Neural progenitor cell (in vitro differentiated cells): Measurements from ENCODE around the gene PIGL. TPM values are rescaled to one million over a fixed set of nuclear protein-coding genes. Genes with fewer than 3 reads are reported as not detected.
"Not testable (repeated sequence)": the region's sequence is repeated elsewhere in the genome, so short reads cannot be mapped to it uniquely, and the experiment has no call there.

ENCODE experiments used
- DNase-seq: peaks from one replicate; pipeline ENCODE4 v3.0.0-alpha.2; 2016; ENCODE audit warnings: low spot score
- H2AFZ ChIP-seq: fragments of 200-600 bp; sonication (generic); replicated peaks from 2 replicates; pipeline ENCODE4 v1.6.1; 2016; ENCODE audit warnings: antibody characterized with exemption
- H3F3A ChIP-seq: fragments of 200-600 bp; sonication (generic); 2 replicates; pipeline ENCODE4 v1.6.1; 2016; ENCODE audit warnings: antibody characterized with exemption, low read depth
- H3K27ac ChIP-seq: fragments of 200-600 bp; sonication (generic); 2 replicates; pipeline ENCODE4 v1.5.1; 2016; ENCODE audit warnings: mild to moderate bottlenecking
- H3K27me3 ChIP-seq: fragments of 200-600 bp; sonication (generic); 2 replicates; pipeline ENCODE4 v1.6.1; 2016; ENCODE audit warnings: mild to moderate bottlenecking, moderate library complexity
- H3K36me3 ChIP-seq: fragments of 200-600 bp; sonication (generic); 2 replicates; pipeline ENCODE4 v1.5.1; 2016
- H3K4me1 ChIP-seq: fragments of 200-600 bp; sonication (generic); 2 replicates; pipeline ENCODE4 v1.6.1; 2016; ENCODE audit warnings: mixed run types
- H3K4me2 ChIP-seq: fragments of 200-600 bp; sonication (generic); 2 replicates; pipeline ENCODE4 v1.6.1; 2016
- H3K4me3 ChIP-seq: fragments of 200-600 bp; sonication (generic); 2 replicates; pipeline ENCODE4 v1.5.1; 2016
- H3K79me2 ChIP-seq: fragments of 200-600 bp; sonication (generic); 2 replicates; pipeline ENCODE4 v1.6.1; 2016; ENCODE audit warnings: low read depth
- H3K9ac ChIP-seq: fragments of 200-600 bp; sonication (generic); 2 replicates; pipeline ENCODE4 v1.6.1; 2016
- H3K9me3 ChIP-seq: fragments of 200-600 bp; sonication (generic); 2 replicates; pipeline ENCODE4 v1.5.1; 2016; ENCODE audit warnings: low read depth
- H4K20me1 ChIP-seq: fragments of 200-600 bp; sonication (generic); 2 replicates; pipeline ENCODE4 v1.6.1; 2016; ENCODE audit warnings: low read depth
- H3K27ac Mint-ChIP-seq: 3 replicates; pipeline ENCODE4 v1.8.0; 2021; ENCODE audit warnings: mixed read lengths
- H3K27me3 Mint-ChIP-seq: 2 replicates; pipeline ENCODE4 v1.8.0; 2022; ENCODE audit warnings: low read depth, mild to moderate bottlenecking, inconsistent platforms, moderate library complexity, mixed read lengths; ENCODE audit not compliant: insufficient read depth
- H3K36me3 Mint-ChIP-seq: 3 replicates; pipeline ENCODE4 v1.8.0; 2021; ENCODE audit warnings: mixed read lengths
- H3K4me1 Mint-ChIP-seq: 3 replicates; pipeline ENCODE4 v1.8.0; 2021; ENCODE audit warnings: mixed read lengths
- H3K4me3 Mint-ChIP-seq: 3 replicates; pipeline ENCODE4 v1.8.0; 2021; ENCODE audit warnings: mild to moderate bottlenecking, moderate library complexity, mixed read lengths
- H3K9me3 Mint-ChIP-seq: 3 replicates; pipeline ENCODE4 v1.8.0; 2020; ENCODE audit warnings: mixed read lengths
- EZH2 ChIP-seq: fragments of 200-600 bp; sonication (generic); IDR thresholded peaks from 2 replicates; pipeline ENCODE4 v1.6.1; 2017; ENCODE audit warnings: antibody characterized with exemption, mild to moderate bottlenecking, moderate library complexity
- EZH2phosphoT487 ChIP-seq: fragments of 200-600 bp; sonication (generic); IDR thresholded peaks from 2 replicates; pipeline ENCODE4 v1.6.1; 2017; ENCODE audit warnings: antibody characterized with exemption
- total RNA-seq: library from RNA; depleted of rRNA; stranded (reverse); fragments of >200 nt; gene quantifications from 2 replicates; pipeline ENCODE4 v1.2.3, GENCODE V29; 2015; ENCODE audit warnings: low replicate concordance
- TF ChIP-seq, protein P1 (sequence below): fragments of 200-600 bp; sonication (generic); IDR thresholded peaks from 2 replicates; pipeline ENCODE4 v1.5.1; 2017; ENCODE audit warnings: antibody characterized with exemption, mild to moderate bottlenecking

Gene PIGL
- total RNA-seq, 1 donor from 2014 or later: 57.0 TPM

DNA sequence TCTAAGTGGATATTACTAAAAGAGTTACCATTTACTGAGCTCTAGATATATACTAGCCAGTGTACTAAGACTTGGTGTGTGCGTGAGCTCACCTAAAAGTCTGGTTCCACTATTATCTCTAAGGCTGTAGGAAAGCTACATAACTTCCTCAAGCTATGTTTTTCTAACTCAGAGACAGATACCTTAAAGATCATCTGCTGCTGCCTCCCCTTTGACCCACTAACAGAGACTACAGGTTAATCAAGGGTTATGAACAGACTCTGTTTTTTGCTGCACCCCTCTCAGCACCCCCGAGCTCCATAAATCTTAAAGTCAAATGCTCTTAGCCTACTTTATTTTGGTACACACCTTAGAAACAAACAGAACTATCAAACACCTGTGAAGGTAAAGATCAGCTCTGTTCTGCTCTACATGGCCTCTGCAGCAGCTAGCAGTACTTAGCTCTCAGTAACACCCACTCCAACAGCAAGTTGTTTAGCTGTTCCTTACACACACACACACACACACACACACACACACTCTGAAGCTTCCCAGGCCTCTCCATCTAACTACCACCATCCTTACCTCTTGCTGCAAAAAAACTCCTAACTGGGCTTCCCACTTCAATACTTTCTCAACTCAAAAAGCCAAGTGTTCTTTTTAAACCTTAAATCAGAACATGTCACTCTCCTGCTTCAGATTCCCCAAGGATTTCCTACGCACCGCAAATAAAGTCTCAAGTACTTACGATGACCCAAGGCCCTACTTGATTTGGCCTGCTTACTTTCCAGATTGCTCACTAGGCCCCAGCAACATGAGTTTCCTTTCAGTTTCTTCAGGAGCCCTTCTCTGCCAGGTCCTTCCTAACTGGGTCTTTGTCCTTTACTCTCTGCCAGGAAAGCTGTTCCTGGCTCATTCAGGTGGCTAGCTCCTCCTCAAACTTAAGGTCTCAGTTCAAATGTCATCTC lies 14.2 kb upstream of the PIGL start:
- not testable (repeated sequence) for H3K4me3 ChIP-seq, H3K9me3 ChIP-seq, H3F3A ChIP-seq, H3K9ac ChIP-seq, H2AFZ ChIP-seq, H3K27me3 Mint-ChIP-seq, H3K27me3 ChIP-seq, H3K4me3 Mint-ChIP-seq, H3K9me3 Mint-ChIP-seq, H3K36me3 ChIP-seq
- peak overlapping the region; percentile 58 for H3K27ac Mint-ChIP-seq
- Histone ChIP-seq H3K27ac (peak overlapping the region; percentile 80), H3K4me2 (peak overlapping the region; percentile 30), H3K4me1 (peaks cover 21% of the 10 kb centered on the region), H3K79me2 (peaks cover 100% of the 10 kb centered on the region), H4K20me1 (peaks cover 65% of the 10 kb centered on the region)
- peak; percentile 8 for DNase-seq
- H3K4me1 Mint-ChIP-seq: peaks cover 29% of the 10 kb centered on the region
- peaks cover 14% of the 10 kb centered on the region for H3K36me3 Mint-ChIP-seq

DNA sequence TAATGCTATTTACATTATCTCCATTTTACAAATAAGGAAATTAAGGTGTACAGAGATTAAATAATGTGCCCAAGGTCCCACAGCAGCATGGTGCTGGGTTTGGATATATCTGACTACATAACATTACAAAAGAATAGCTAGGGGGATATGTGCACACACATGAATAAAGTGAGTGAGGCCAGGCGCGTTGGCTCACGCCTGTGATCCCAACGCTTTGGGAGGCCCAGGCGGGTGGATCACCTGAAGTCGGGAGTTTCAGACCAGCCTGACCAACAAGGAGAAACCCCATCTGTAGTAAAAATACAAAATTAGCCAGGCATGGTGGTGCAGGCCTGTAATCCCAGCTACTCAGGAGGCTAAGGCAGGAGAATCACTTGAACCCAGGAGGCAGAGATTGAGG lies 12.2 kb upstream of the PIGL start:
- H3K27me3 ChIP-seq, H3K9me3 ChIP-seq, H3K4me3 Mint-ChIP-seq, H3K27me3 Mint-ChIP-seq, H3K9me3 Mint-ChIP-seq, H3K9ac ChIP-seq, H3K36me3 Mint-ChIP-seq, H3K36me3 ChIP-seq, H2AFZ ChIP-seq, H3F3A ChIP-seq, H3K4me3 ChIP-seq: not testable (repeated sequence)
- peaks cover 25% of the 10 kb centered on the region for H3K4me1 Mint-ChIP-seq
- Histone ChIP-seq H3K79me2 (peaks cover 100% of the 10 kb centered on the region), H3K4me1 (peaks cover 21% of the 10 kb centered on the region), H3K4me2 (peak overlapping the region; percentile 1), H3K27ac (peak overlapping the region; percentile 46), H4K20me1 (peaks cover 62% of the 10 kb centered on the region)
- peak; percentile 3 for DNase-seq
- H3K27ac Mint-ChIP-seq: peak overlapping the region; percentile 27

DNA sequence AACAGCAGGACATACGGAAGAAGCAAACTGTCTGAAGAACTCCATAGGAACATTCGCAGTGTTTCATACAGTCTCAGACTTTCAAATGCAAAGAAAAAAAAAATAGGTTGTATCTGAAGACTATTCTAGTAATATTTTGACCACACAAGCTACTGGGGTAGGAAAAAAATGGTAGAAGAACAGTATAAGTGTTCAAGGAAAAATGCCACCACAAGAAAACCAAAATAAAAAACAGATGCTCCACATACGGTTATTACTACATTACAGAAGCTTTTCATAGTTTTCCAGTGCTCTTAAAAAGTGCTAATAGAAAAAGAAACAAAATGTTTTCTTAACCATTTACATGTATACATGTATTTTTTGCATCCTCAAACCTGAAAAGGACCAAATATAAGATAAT lies 5.4 kb upstream of the PIGL start:
- Histone ChIP-seq H3F3A (peaks cover 11% of the 10 kb centered on the region), H4K20me1 (peaks cover 30% of the 10 kb centered on the region)

DNA sequence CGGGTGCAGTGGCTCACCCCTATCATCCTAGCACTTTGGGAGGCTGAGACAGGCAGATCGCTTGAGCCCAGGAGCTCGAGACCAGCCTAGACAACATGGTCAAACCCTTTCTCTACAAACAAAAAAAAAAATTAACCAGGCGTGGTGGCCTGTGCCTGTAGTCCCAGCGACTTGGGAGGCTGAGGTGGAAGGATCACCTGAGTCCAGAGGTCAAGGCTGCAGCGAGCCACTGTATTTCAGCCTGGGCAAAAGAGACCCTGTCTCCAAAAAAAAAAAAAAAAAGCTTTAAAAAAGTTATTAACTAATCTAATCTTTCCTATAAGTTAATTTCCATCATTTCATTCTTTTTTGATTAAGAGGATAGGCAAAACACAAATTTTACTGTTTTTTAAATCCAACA lies 4.2 kb upstream of the PIGL start:
- peaks cover 4% of the 10 kb centered on the region for H3K9me3 Mint-ChIP-seq
- H3K36me3 ChIP-seq: no peaks in the 10 kb centered on the region
- peaks cover 87% of the 10 kb centered on the region for H3K79me2 ChIP-seq
- no peak for DNase-seq
- H3K4me2 ChIP-seq: no peak overlapping the region
- H3K9me3 ChIP-seq: no peaks in the 10 kb centered on the region
- no peak overlapping the region for H3K4me3 Mint-ChIP-seq
- peaks cover 22% of the 10 kb centered on the region for H3K4me1 Mint-ChIP-seq
- TF ChIP-seq, protein P1, sequence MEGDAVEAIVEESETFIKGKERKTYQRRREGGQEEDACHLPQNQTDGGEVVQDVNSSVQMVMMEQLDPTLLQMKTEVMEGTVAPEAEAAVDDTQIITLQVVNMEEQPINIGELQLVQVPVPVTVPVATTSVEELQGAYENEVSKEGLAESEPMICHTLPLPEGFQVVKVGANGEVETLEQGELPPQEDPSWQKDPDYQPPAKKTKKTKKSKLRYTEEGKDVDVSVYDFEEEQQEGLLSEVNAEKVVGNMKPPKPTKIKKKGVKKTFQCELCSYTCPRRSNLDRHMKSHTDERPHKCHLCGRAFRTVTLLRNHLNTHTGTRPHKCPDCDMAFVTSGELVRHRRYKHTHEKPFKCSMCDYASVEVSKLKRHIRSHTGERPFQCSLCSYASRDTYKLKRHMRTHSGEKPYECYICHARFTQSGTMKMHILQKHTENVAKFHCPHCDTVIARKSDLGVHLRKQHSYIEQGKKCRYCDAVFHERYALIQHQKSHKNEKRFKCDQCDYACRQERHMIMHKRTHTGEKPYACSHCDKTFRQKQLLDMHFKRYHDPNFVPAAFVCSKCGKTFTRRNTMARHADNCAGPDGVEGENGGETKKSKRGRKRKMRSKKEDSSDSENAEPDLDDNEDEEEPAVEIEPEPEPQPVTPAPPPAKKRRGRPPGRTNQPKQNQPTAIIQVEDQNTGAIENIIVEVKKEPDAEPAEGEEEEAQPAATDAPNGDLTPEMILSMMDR: no peak
- TF ChIP-seq EZH2phosphoT487: no peak
- no peak for TF ChIP-seq EZH2
- H3F3A ChIP-seq: peaks cover 20% of the 10 kb centered on the region
- no peaks in the 10 kb centered on the region for H3K27me3 ChIP-seq
- no peak overlapping the region for H2AFZ ChIP-seq
- no peak overlapping the region for H3K9ac ChIP-seq
- H3K27ac Mint-ChIP-seq: no peak overlapping the region
- no peak overlapping the region for H3K4me3 ChIP-seq
- H4K20me1 ChIP-seq: peaks cover 28% of the 10 kb centered on the region
- H3K36me3 Mint-ChIP-seq: peaks cover 8% of the 10 kb centered on the region
- H3K27me3 Mint-ChIP-seq: peaks cover 2% of the 10 kb centered on the region
- H3K4me1 ChIP-seq: peaks cover 9% of the 10 kb centered on the region
- no peak overlapping the region for H3K27ac ChIP-seq

More for the DNA sequence above, 5.4 kb upstream of the PIGL start:
- Histone ChIP-seq H3K4me2 (no peak overlapping the region), H2AFZ (no peak overlapping the region), H3K4me3 (no peak overlapping the region), H3K36me3 (no peaks in the 10 kb centered on the region), H3K4me1 (peaks cover 8% of the 10 kb centered on the region), H3K79me2 (peaks cover 91% of the 10 kb centered on the region), H3K27me3 (no peaks in the 10 kb centered on the region), H3K9ac (no peak overlapping the region), H3K27ac (no peak overlapping the region), H3K9me3 (no peaks in the 10 kb centered on the region)
- Mint-ChIP-seq H3K4me3 (no peak overlapping the region), H3K27ac (no peak overlapping the region), H3K9me3 (peaks cover 6% of the 10 kb centered on the region), H3K36me3 (peaks cover 12% of the 10 kb centered on the region), H3K27me3 (no peaks in the 10 kb centered on the region), H3K4me1 (peaks cover 17% of the 10 kb centered on the region)
- TF ChIP-seq, protein P1: no peak
- no peak for TF ChIP-seq EZH2phosphoT487
- TF ChIP-seq EZH2: no peak
- DNase-seq: no peak
